ENCODE measurements around the gene GOLGA6D. TPM values are rescaled to one million over a fixed set of nuclear protein-coding genes. Genes with fewer than 3 reads are reported as not detected.
"Not testable (repeated sequence)": the region's sequence is repeated elsewhere in the genome, so short reads cannot be mapped to it uniquely, and the experiment has no call there.

The GOLGA6D gene
- total RNA-seq, 1 experiment from 2014 or later: 2.6 TPM

GRCh38 chr15:75328493-75329314 lies 46.1 kb downstream of the GOLGA6D start:
- CTCF ChIA-PET: interaction anchor here (0.9 to 1.7 kb wide), 4 partner anchors 21 to 123 kb away, joined by 3 to 13 read pairs (median 4); partner anchors contain the start of gene MAN2C1
- no peak for ATAC-seq
- POLR2A ChIA-PET: interaction anchor here (0.5 kb wide), 1 partner anchor 314 kb away, joined by 3 read pairs; no protein-coding TSS in a partner anchor
- H3K27ac Mint-ChIP-seq: no peak overlapping the region
- H3K4me3 Mint-ChIP-seq: no peak overlapping the region
- DNase-seq (ENCODE audit: low spot score): no peak
- H3K27me3 Mint-ChIP-seq (ENCODE audit: low read depth): peaks cover 7% of the 10 kb centered on the region; the same call in 1 of the 2 replicates
- no peak for TF ChIP-seq MAX (CRISPR knock-in tag; IDR thresholded peaks at IDR 0.05)
- H3K36me3 Mint-ChIP-seq: no peaks in the 10 kb centered on the region
- no peaks in the 10 kb centered on the region for H3K9me3 Mint-ChIP-seq
- H3K4me1 Mint-ChIP-seq: no peaks in the 10 kb centered on the region

- no peak for DNase-seq (ENCODE audit: low spot score)
- no peaks in the 10 kb centered on the region for H3K4me1 Mint-ChIP-seq
- POLR2A ChIA-PET: interaction anchor here (0.7 kb wide), 1 partner anchor 67 kb away, joined by 8 read pairs; no protein-coding TSS in a partner anchor
- H3K4me3 Mint-ChIP-seq: no peak overlapping the region
- CTCF ChIA-PET: interaction anchor here (0.6 to 1.7 kb wide), 3 partner anchors 24 to 579 kb away, joined by 3 to 13 read pairs (median 3); partner anchors contain the start of gene MAN2C1
- peaks cover 7% of the 10 kb centered on the region; the same call in 1 of the 2 replicates for H3K27me3 Mint-ChIP-seq (ENCODE audit: low read depth)
- no peak for TF ChIP-seq ZNF416 (CRISPR knock-in tag; IDR thresholded peaks at IDR 0.05)
- ATAC-seq: no peak; the same call in 1 of the 2 replicates
- no peaks in the 10 kb centered on the region for H3K36me3 Mint-ChIP-seq
- H3K9me3 Mint-ChIP-seq: no peaks in the 10 kb centered on the region
- H3K27ac Mint-ChIP-seq: no peak overlapping the region
Observed at GRCh38 chr15:75329571-75329970, 46.9 kb downstream of the GOLGA6D start.

- ATAC-seq, CTCF ChIA-PET: not testable (repeated sequence)
Observed at GRCh38 chr15:75332093-75332492, 49.5 kb downstream of the GOLGA6D start.

GRCh38 chr15:75333654-75334419 lies 51.2 kb downstream of the GOLGA6D start:
- DNase-seq (ENCODE audit: low spot score); ATAC-seq; H3K27me3 Mint-ChIP-seq (ENCODE audit: low read depth); H3K36me3 Mint-ChIP-seq; POLR2A ChIA-PET; H3K27ac Mint-ChIP-seq; CTCF ChIA-PET; H3K4me3 Mint-ChIP-seq; H3K9me3 Mint-ChIP-seq: not testable (repeated sequence)
- H3K4me1 Mint-ChIP-seq: peaks cover 13% of the 10 kb centered on the region

More at GRCh38 chr15:75332093-75332492, 49.5 kb downstream of the GOLGA6D start:
- H3K36me3 Mint-ChIP-seq; H3K4me3 Mint-ChIP-seq; DNase-seq (ENCODE audit: low spot score); H3K27ac Mint-ChIP-seq; POLR2A ChIA-PET; H3K9me3 Mint-ChIP-seq: not testable (repeated sequence)
- Mint-ChIP-seq H3K27me3 (ENCODE audit: low read depth) (peaks cover 11% of the 10 kb centered on the region; the same call in 1 of the 2 replicates), H3K4me1 (peaks cover 13% of the 10 kb centered on the region)

- ATAC-seq (no peak), DNase-seq (ENCODE audit: low spot score) (no peak)
- Mint-ChIP-seq H3K36me3 (peaks cover 5% of the 10 kb centered on the region; the same call in 1 of the 2 replicates), H3K27ac (no peak overlapping the region), H3K4me3 (peak overlapping the region; percentile 97), H3K4me1 (peaks cover 13% of the 10 kb centered on the region), H3K9me3 (no peaks in the 10 kb centered on the region), H3K27me3 (ENCODE audit: low read depth) (peaks cover 6% of the 10 kb centered on the region; the same call in 1 of the 2 replicates)
- CTCF ChIA-PET: interaction anchor here (0.9 kb wide), 1 partner anchor 434 kb away, joined by 3 read pairs; no protein-coding TSS in a partner anchor
- POLR2A ChIA-PET: no interaction called here
- no peak for TF ChIP-seq ZBTB21 (CRISPR knock-in tag; IDR thresholded peaks at IDR 0.05; ENCODE audit: borderline replicate concordance)
- TF ChIP-seq GTF2I (CRISPR knock-in tag; conservative IDR thresholded peaks at IDR 0.05): no peak
- TF ChIP-seq CTCF (IDR thresholded peaks at IDR 0.05): no peak
Observed at GRCh38 chr15:75335313-75335704, 52.7 kb downstream of the GOLGA6D start.

- ATAC-seq (peak; percentile 92), DNase-seq (ENCODE audit: low spot score) (peak; percentile 98)
- Mint-ChIP-seq H3K27ac (peak within 1 kb of the TSS; percentile 76), H3K4me3 (peak within 1 kb of the TSS; percentile 97), H3K4me1 (peaks cover 13% of the 10 kb centered on the region), H3K36me3 (peaks cover 5% of the 10 kb centered on the region; the same call in 1 of the 2 replicates), H3K9me3 (no peaks in the 10 kb centered on the region), H3K27me3 (ENCODE audit: low read depth) (peaks cover 6% of the 10 kb centered on the region; the same call in 1 of the 2 replicates)
- ChIA-PET CTCF (interaction anchor here (0.9 kb wide), 1 partner anchor 434 kb away, joined by 3 read pairs; no protein-coding TSS in a partner anchor), POLR2A (interaction anchor here (0.6 to 0.9 kb wide), 2 partner anchors 18 to 318 kb away, joined by 3 read pairs; no protein-coding TSS in a partner anchor)
- TF ChIP-seq USF2 (CRISPR knock-in tag; IDR thresholded peaks at IDR 0.05): peak; percentile 99
- no peak for TF ChIP-seq SOX15 (CRISPR knock-in tag; IDR thresholded peaks at IDR 0.05)
- TF ChIP-seq GRHL2 (CRISPR knock-in tag; IDR thresholded peaks at IDR 0.05; ENCODE audit: insufficient replicate concordance, severe bottlenecking): no peak
- TF ChIP-seq MAX (CRISPR knock-in tag; IDR thresholded peaks at IDR 0.05): peak; percentile 76
- TF ChIP-seq TEAD1 (CRISPR knock-in tag; IDR thresholded peaks at IDR 0.05): peak; percentile 84
- no peak for TF ChIP-seq OVOL2 (CRISPR knock-in tag; IDR thresholded peaks at IDR 0.05; ENCODE audit: borderline replicate concordance)
- TF ChIP-seq USF1 (CRISPR knock-in tag; IDR thresholded peaks at IDR 0.05): peak; percentile 99
- TF ChIP-seq NFE2L1 (CRISPR knock-in tag; IDR thresholded peaks at IDR 0.05): peak; percentile 69; the same call in 1 of the 2 replicates
- no peak for TF ChIP-seq TCF7 (CRISPR knock-in tag; IDR thresholded peaks at IDR 0.05; ENCODE audit: low read depth)
- peak; percentile 66 for TF ChIP-seq SP1 (CRISPR knock-in tag; conservative IDR thresholded peaks at IDR 0.05)
Observed at GRCh38 chr15:75335705-75336355, 53.2 kb downstream of the GOLGA6D start, which contains the start of gene COMMD4. Gene COMMD4 (plus strand): TSS chr15:75336063. CDS start chr15:75336090, 27 bp downstream.
